ENCODE results near the gene MS4A7. TPM values are rescaled to one million over a fixed set of nuclear protein-coding genes. Genes with fewer than 3 reads are reported as not detected.

Gene MS4A7
- total and polyA plus RNA-seq, 7 donors, result 1.0 to 5.4 (median 3.8) TPM

- Histone ChIP-seq H3K4me1 (no peaks in the 10 kb centered on the region), H3K27ac (no peak overlapping the region), H3K36me3 (ENCODE audit: insufficient read depth in 1 of 2, low read depth in 1 of 2) (no peaks in the 10 kb centered on the region), H3K9me3 (no peaks in the 10 kb centered on the region), H3K27me3 (ENCODE audit: insufficient read depth in 3 of 3, low read length in 2 of 3) (no peaks in the 10 kb centered on the region), H3K4me3 (no peak overlapping the region)
- ATAC-seq (no peak), DNase-seq (no peak)
- 0 to 11% (median 2%) methylated on average over 1 of the region's 1 CpG for WGBS, 3 donors
- no peak for TF ChIP-seq CTCF (IDR thresholded peaks at IDR 0.05)
- intact Hi-C loops (cut with DNase I), result no loop called here
Observed at GRCh38 chr11:60396799-60397198, 18.5 kb downstream of the MS4A7 start.

DNA sequence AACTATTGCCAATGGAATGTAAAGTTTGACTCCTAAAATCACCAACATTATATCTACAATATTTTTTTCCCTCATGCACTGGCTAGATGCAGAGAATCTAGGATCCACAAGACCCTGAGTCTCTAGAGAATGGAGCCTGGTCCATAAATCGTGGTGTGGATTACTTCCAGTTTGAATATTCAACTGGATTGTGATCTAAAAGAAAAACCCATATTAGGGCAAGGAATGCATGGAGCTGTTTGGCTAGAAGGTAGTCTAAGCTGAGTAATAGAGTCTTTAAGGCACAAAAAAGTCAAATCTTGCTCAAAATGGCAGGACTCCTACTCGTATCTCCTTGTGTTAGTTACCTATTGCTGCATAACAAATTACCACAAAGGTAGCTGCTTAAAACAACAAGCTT, 41.7 kb downstream of the MS4A7 start:
- no peak for DNase-seq
- no peak for TF ChIP-seq CTCF (IDR thresholded peaks at IDR 0.05)
- Histone ChIP-seq H3K27ac (no peak overlapping the region), H3K9me3 (no peaks in the 10 kb centered on the region), H3K27me3 (ENCODE audit: insufficient read depth in 3 of 3, low read length in 2 of 3) (no peaks in the 10 kb centered on the region), H3K4me1 (no peaks in the 10 kb centered on the region), H3K4me3 (no peak overlapping the region), H3K36me3 (ENCODE audit: insufficient read depth in 1 of 2, low read depth in 1 of 2) (no peaks in the 10 kb centered on the region)
- no peak for ATAC-seq
- 13 to 25% (median 20%) methylated on average over 2 of the region's 2 CpGs for WGBS, 3 donors
- intact Hi-C loops (cut with DNase I), result no loop called here

DNA sequence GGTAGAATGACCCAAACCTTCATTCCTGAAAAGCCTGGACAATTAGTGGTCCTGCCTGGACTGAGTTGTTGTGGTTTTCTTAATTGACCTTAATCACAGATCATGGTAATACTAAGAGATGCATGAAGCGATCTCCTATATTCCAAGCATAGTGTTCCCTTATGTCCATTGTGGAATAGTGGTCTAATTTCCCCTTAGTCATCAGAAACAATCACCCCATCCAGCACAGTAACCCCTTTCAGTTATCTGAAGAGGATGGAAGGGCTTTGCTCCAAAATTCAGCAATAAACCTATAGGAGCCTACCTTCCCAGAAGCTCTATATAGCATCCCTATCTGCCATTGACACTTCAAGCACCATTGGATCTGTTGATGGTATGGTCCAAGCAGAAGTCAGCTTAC, 44.3 kb downstream of the MS4A7 start:
- Histone ChIP-seq H3K27ac (no peak overlapping the region), H3K36me3 (ENCODE audit: insufficient read depth in 1 of 2, low read depth in 1 of 2) (no peaks in the 10 kb centered on the region), H3K4me3 (no peak overlapping the region), H3K9me3 (no peaks in the 10 kb centered on the region), H3K27me3 (ENCODE audit: insufficient read depth in 3 of 3, low read length in 2 of 3) (no peaks in the 10 kb centered on the region), H3K4me1 (no peaks in the 10 kb centered on the region)
- 40 to 78% (median 68%) methylated on average over 1 of the region's 1 CpG for WGBS, 3 donors
- TF ChIP-seq CTCF (IDR thresholded peaks at IDR 0.05), result no peak
- DNase-seq, result no peak
- ATAC-seq, result no peak
- intact Hi-C loops (cut with DNase I), result no loop called here

GRCh38 chr11:60428517-60428916, 50.2 kb downstream of the MS4A7 start:
- Histone ChIP-seq H3K27ac (no peak overlapping the region), H3K4me1 (no peaks in the 10 kb centered on the region), H3K9me3 (no peaks in the 10 kb centered on the region), H3K36me3 (ENCODE audit: insufficient read depth in 1 of 2, low read depth in 1 of 2) (no peaks in the 10 kb centered on the region), H3K27me3 (ENCODE audit: insufficient read depth in 3 of 3, low read length in 2 of 3) (no peaks in the 10 kb centered on the region), H3K4me3 (no peak overlapping the region)
- 38 to 47% (median 42%) methylated on average over 2 of the region's 2 CpGs for WGBS, 3 donors
- no peak for DNase-seq
- intact Hi-C loops (cut with DNase I), result no loop called here
- no peak for TF ChIP-seq CTCF (IDR thresholded peaks at IDR 0.05)
- ATAC-seq, result no peak

DNA sequence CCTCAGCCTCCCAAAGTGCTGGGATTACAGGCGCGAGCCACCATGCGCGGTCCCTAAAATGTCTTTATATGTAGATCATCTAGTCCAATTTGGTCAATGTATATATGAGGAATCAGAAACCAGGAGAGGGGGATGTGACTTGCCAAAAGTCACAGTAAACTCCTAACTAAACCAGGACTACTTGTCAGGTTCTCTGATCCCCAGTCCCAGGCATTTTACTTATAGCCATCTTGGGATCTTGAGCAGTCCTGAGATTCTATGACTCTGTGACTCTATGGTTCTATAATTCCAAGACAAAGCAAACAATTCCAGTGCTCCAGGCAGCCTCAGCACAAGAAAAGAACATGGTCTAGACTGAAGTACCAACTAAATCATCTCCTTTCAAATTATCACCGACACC, 50.9 kb downstream of the MS4A7 start, which contains the start of gene MS4A5:
Gene MS4A5, plus strand, starts transcription at position 301 of the 400 bp plus-strand sequence. CDS start 103 bp downstream, outside the sequence.
- ATAC-seq (no peak), DNase-seq (no peak)
- H3K4me1 ChIP-seq, result no peaks in the 10 kb centered on the region
- intact Hi-C loops (cut with DNase I), result no loop called here
- no peak within 1 kb of the TSS for H3K27ac ChIP-seq
- no peak for TF ChIP-seq CTCF (IDR thresholded peaks at IDR 0.05)
- H3K27me3 ChIP-seq (ENCODE audit: insufficient read depth in 3 of 3, low read length in 2 of 3), result no peaks in the 10 kb centered on the region
- H3K4me3 ChIP-seq, result no peak within 1 kb of the TSS
- H3K36me3 ChIP-seq (ENCODE audit: insufficient read depth in 1 of 2, low read depth in 1 of 2), result no peaks in the 10 kb centered on the region
- no peaks in the 10 kb centered on the region for H3K9me3 ChIP-seq
- 95 to 96% (median 95%) methylated on average over 5 of the region's 5 CpGs for WGBS, 3 donors
